K562 (cell line): ENCODE measurements around the gene ZCCHC24. TPM values are rescaled to one million over a fixed set of nuclear protein-coding genes. Genes with fewer than 3 reads are reported as not detected.
A peak's percentile ranks its signal among the peaks of the same experiment; 100 is the strongest.

ENCODE experiments used
- ARNT ChIP-seq, 2 experiments: fragments of 450-650 bp; IDR thresholded peaks; 2 replicates each; pipeline ENCODE4 v1.6.1; 2016; ENCODE audit warnings: mild to moderate bottlenecking in 1 of 2
- ATF6 ChIP-seq: sonication (generic); formaldehyde crosslinking; IDR thresholded peaks from 2 replicates; pipeline ENCODE4 v1.4.0; 2020; ENCODE audit warnings: mild to moderate bottlenecking, missing genetic modification reagents
- BMI1 ChIP-seq: fragments of 150-350 bp; IDR thresholded peaks from 2 replicates; pipeline ENCODE4 v1.6.1; 2014; ENCODE audit warnings: low read length
- CBFA2T3 ChIP-seq: fragments of 450-650 bp; IDR thresholded peaks from 2 replicates; pipeline ENCODE4 v1.6.1; 2017
- CCNT2 ChIP-seq: IDR thresholded peaks from 2 replicates; pipeline ENCODE4 v1.6.1; 2011; ENCODE audit warnings: borderline replicate concordance, low read depth, mild to moderate bottlenecking, moderate library complexity, mixed read lengths, low read length; ENCODE audit not compliant: insufficient read length; ENCODE audit errors: extremely low read depth
- CHD1 ChIP-seq: fragments of 200-600 bp; sonication (generic); IDR thresholded peaks from one replicate; pipeline ENCODE4 v1.6.1; 2012; ENCODE audit warnings: mild to moderate bottlenecking, moderate library complexity, low read length, inconsistent platforms
- COPS2 ChIP-seq: fragments of 450-650 bp; conservative IDR thresholded peaks from 2 replicates; pipeline ENCODE4 v1.6.1; 2016; ENCODE audit warnings: mild to moderate bottlenecking, moderate library complexity
- DMBX1 ChIP-seq: fragments of 250-450 bp; sonication (Bioruptor Pico); IDR thresholded peaks from 2 replicates; pipeline ENCODE4 v1.8.0; 2022; ENCODE audit warnings: inconsistent platforms, mild to moderate bottlenecking, moderate library complexity, borderline replicate concordance
- ETV5 ChIP-seq: sonication (generic); formaldehyde crosslinking; IDR thresholded peaks from 2 replicates; pipeline ENCODE4 v1.4.0; 2020; ENCODE audit warnings: low read depth, mild to moderate bottlenecking, missing genetic modification reagents
- HOXB6 ChIP-seq: fragments of 250-450 bp; sonication (Bioruptor Pico); IDR thresholded peaks from 2 replicates; pipeline ENCODE4 v1.5.1; 2022; ENCODE audit warnings: mild to moderate bottlenecking, borderline replicate concordance
- KDM4B ChIP-seq, 2 experiments: fragments of 450-650 bp in 1 of 2; sonication (generic) in 1 of 2; IDR thresholded peaks; 2 replicates each; pipeline ENCODE4 v1.6.1; 2016 to 2017; ENCODE audit warnings: borderline replicate concordance in 2 of 2, antibody characterized with exemption in 1 of 2, low read depth in 1 of 2, mild to moderate bottlenecking in 1 of 2
- KLF16 ChIP-seq: IDR thresholded peaks from 2 replicates; pipeline ENCODE4 v1.6.1; 2016; ENCODE audit warnings: antibody characterized with exemption
- L3MBTL2 ChIP-seq: fragments of 450-650 bp; IDR thresholded peaks from 2 replicates; pipeline ENCODE4 v1.6.1; 2016; ENCODE audit warnings: mild to moderate bottlenecking, moderate library complexity
- LCOR ChIP-seq: sonication (generic); formaldehyde crosslinking; IDR thresholded peaks from 2 replicates; pipeline ENCODE4 v1.8.0; 2022; ENCODE audit warnings: mild to moderate bottlenecking, missing genetic modification reagents
- MCM3 ChIP-seq: fragments of 450-650 bp; IDR thresholded peaks from 2 replicates; pipeline ENCODE4 v1.6.1; 2016
- NFXL1 ChIP-seq: fragments of 450-650 bp; formaldehyde crosslinking; IDR thresholded peaks from 2 replicates; pipeline ENCODE4 v1.4.0; 2021; ENCODE audit warnings: mild to moderate bottlenecking
- RBM39 ChIP-seq: fragments of 200-400 bp; formaldehyde crosslinking; optimal IDR thresholded peaks from 2 replicates; pipeline ENCODE3; 2018; ENCODE audit warnings: low read depth, low read length
- SOX6 ChIP-seq: fragments of 450-650 bp; IDR thresholded peaks from 2 replicates; pipeline ENCODE4 v1.6.1; 2014; ENCODE audit warnings: mild to moderate bottlenecking
- TAF15 ChIP-seq: fragments of 200-400 bp; formaldehyde crosslinking; IDR thresholded peaks from 2 replicates; pipeline ENCODE4 v1.6.1; 2017; ENCODE audit warnings: mild to moderate bottlenecking, low read depth, low read length, moderate library complexity
- ZBTB34 ChIP-seq: fragments of 250-450 bp; sonication (Bioruptor Pico); IDR thresholded peaks from 2 replicates; pipeline ENCODE4 v1.8.0; 2021; ENCODE audit warnings: mild to moderate bottlenecking, moderate library complexity
- ZNF644 ChIP-seq: fragments of 200-800 bp; sonication (Bioruptor generic); IDR thresholded peaks from 2 replicates; pipeline ENCODE4 v1.6.1; 2016; ENCODE audit warnings: low read depth, missing genetic modification characterization, missing compliant biosample characterization
- ZNF707 ChIP-seq: fragments of 250-450 bp; sonication (Bioruptor Pico); conservative IDR thresholded peaks from 2 replicates; pipeline ENCODE4 v1.8.0; 2022; ENCODE audit warnings: inconsistent platforms, mild to moderate bottlenecking, moderate library complexity
- ZNF780A ChIP-seq: fragments of 250-450 bp; sonication (Bioruptor Pico); IDR thresholded peaks from 2 replicates; pipeline ENCODE4 v1.5.0; 2021; ENCODE audit warnings: mild to moderate bottlenecking
- polyA plus RNA-seq, 8 experiments: library from polyadenylated mRNA; depleted of rRNA in 4 of 8; stranded (reverse) in 5 of 8; unstranded in 3 of 8; fragments of >200 nt; fragmentation: Nextera tagmentation in 2 of 8; fragmentation: Illumina TruSeq in 1 of 8; extraction: Ambion mirVana in 2 of 8; extraction: Trizol in 1 of 8; gene quantifications; 2 replicates each; pipeline versions ENCODE4 v1.2.1 to v1.2.3, GENCODE V29; 2011 to 2014; ENCODE audit warnings: inconsistent platforms in 1 of 8, missing spikeins in 1 of 8
- total RNA-seq, 7 experiments: library from RNA; depleted of rRNA in 6 of 7; stranded (reverse); fragments of >200 nt in 6 of 7; fragmentation: Illumina TruSeq in 2 of 7; extraction: Trizol in 2 of 7; gene quantifications; 2 replicates each; pipeline versions ENCODE4 v1.2.1 to v1.2.3, GENCODE V29; 2011 to 2021; ENCODE audit warnings: low replicate concordance in 1 of 7
- TF ChIP-seq, protein P1 (sequence below): fragments of 250-450 bp; sonication (Bioruptor Pico); IDR thresholded peaks from 2 replicates; pipeline ENCODE4 v1.9.0; 2021; ENCODE audit warnings: mild to moderate bottlenecking
- TF ChIP-seq, protein P2 (sequence below): fragments of 250-450 bp; sonication (Bioruptor Pico); IDR thresholded peaks from 2 replicates; pipeline ENCODE4 v1.5.1; 2021; ENCODE audit warnings: mild to moderate bottlenecking

Gene ZCCHC24
- total and polyA plus RNA-seq, 9 of the 15 experiments (the other 6 are each of a cell fraction or from before 2014, with no cell fraction given): 0.84 to 11.0 (median 4.6) TPM

- TF ChIP-seq HOXB6 (CRISPR knock-in tag): no peak
- TF ChIP-seq ZNF644: no peak
- peak; percentile 48 for TF ChIP-seq CBFA2T3
- no peak for TF ChIP-seq RBM39
- peak in 1 of 2 experiments; percentile 70; a peak in 1 of 4 replicates for TF ChIP-seq KDM4B (IDR thresholded peaks at IDR 0.05; ENCODE audit: borderline replicate concordance in 2 of 2, low read depth in 1 of 2)
- TF ChIP-seq L3MBTL2: peak; percentile 22; the same call in 1 of the 2 replicates
- no peak for TF ChIP-seq ARNT (IDR thresholded peaks at IDR 0.05)
- TF ChIP-seq CCNT2: no peak
- no peak for TF ChIP-seq MCM3
- TF ChIP-seq ETV5 (CRISPR knock-in tag): no peak
- TF ChIP-seq, protein P1, sequence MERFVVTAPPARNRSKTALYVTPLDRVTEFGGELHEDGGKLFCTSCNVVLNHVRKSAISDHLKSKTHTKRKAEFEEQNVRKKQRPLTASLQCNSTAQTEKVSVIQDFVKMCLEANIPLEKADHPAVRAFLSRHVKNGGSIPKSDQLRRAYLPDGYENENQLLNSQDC (CRISPR knock-in tag): no peak
- no peak for TF ChIP-seq ZNF707 (CRISPR knock-in tag)
- no peak for TF ChIP-seq ZNF780A (CRISPR knock-in tag)
- no peak for TF ChIP-seq KLF16
- no peak for TF ChIP-seq LCOR (CRISPR knock-in tag)
- no peak for TF ChIP-seq DMBX1 (CRISPR knock-in tag)
- no peak for TF ChIP-seq COPS2
- TF ChIP-seq TAF15: no peak
- TF ChIP-seq CHD1: peak; percentile 81
- no peak for TF ChIP-seq ATF6 (CRISPR knock-in tag)
- TF ChIP-seq BMI1: no peak
- TF ChIP-seq ZBTB34 (CRISPR knock-in tag): no peak
- TF ChIP-seq, protein P2, sequence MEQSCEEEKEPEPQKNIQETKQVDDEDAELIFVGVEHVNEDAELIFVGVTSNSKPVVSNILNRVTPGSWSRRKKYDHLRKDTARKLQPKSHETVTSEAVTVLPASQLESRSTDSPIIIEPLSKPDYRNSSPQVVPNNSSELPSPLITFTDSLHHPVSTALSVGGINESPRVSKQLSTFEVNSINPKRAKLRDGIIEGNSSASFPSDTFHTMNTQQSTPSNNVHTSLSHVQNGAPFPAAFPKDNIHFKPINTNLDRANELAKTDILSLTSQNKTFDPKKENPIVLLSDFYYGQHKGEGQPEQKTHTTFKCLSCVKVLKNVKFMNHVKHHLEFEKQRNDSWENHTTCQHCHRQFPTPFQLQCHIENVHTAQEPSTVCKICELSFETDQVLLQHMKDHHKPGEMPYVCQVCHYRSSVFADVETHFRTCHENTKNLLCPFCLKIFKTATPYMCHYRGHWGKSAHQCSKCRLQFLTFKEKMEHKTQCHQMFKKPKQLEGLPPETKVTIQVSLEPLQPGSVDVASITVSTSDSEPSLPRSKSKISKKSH: no peak
- TF ChIP-seq SOX6: no peak
- TF ChIP-seq NFXL1 (CRISPR knock-in tag): no peak
Observed at GRCh38 chr10:79444199-79445119, 965 bp downstream of the ZCCHC24 start (continued).
